Sigmoid colon (tissue), 4 donors: ENCODE results near the gene COPZ2.

Source experiments
- CTCF ChIP-seq, 4 experiments: fragments of 450-650 bp in 3 of 4; fragments of 200-600 bp in 1 of 4; IDR thresholded peaks; one replicate each; pipeline ENCODE4 v1.5.1; 2016 to 2019; ENCODE audit warnings: antibody characterized with exemption in 4 of 4, mild to moderate bottlenecking in 3 of 4, moderate library complexity in 2 of 4
- EP300 ChIP-seq, 4 donors: sonication (generic); formaldehyde crosslinking; IDR thresholded peaks; one replicate each; pipeline ENCODE4 v1.6.1; 2017; ENCODE audit warnings: antibody characterized with exemption in 4 of 4
- POLR2A ChIP-seq, 2 donors: fragments of 450-650 bp; IDR thresholded peaks; one replicate each; pipeline ENCODE4 v1.6.1; 2016; ENCODE audit warnings: antibody characterized with exemption in 2 of 2, mild to moderate bottlenecking in 2 of 2, moderate library complexity in 2 of 2
- POLR2AphosphoS5 ChIP-seq, 4 donors: sonication (generic); formaldehyde crosslinking; IDR thresholded peaks; one replicate each; pipeline ENCODE4 v1.6.1; 2017; ENCODE audit warnings: antibody characterized with exemption in 4 of 4

GRCh38 chr17:48004983-48005382 lies 32.6 kb downstream of the COPZ2 start:
- TF ChIP-seq CTCF (IDR thresholded peaks at IDR 0.05) (no peak), POLR2AphosphoS5 (IDR thresholded peaks at IDR 0.05) (no peak), POLR2A (IDR thresholded peaks at IDR 0.05) (no peak), EP300 (IDR thresholded peaks at IDR 0.05) (no peak)
